AG04449 (cell line): Measurements from ENCODE around the gene SLC22A13.

Source experiments
- CTCF ChIA-PET: fragments of 350-600 bp; formaldehyde crosslinking; extraction: SDS; loops from one replicate; lab custom pipeline; 2021; ENCODE audit warnings: antibody characterized with exemption; lab: Yijun Ruan, JAX
- POLR2A ChIA-PET: fragments of 400-600, 350-600 bp; formaldehyde crosslinking; extraction: SDS; loops from one replicate; lab custom pipeline; 2020; ENCODE audit warnings: antibody characterized with exemption, inconsistent platforms; lab: Yijun Ruan, JAX
- DNase-seq: peaks from one replicate; pipeline ENCODE4 v3.0.0-alpha.2; 2010; ENCODE audit warnings: low read depth, low spot score
- H3K4me3 ChIP-seq: 2 replicates; pipeline ENCODE4 v1.5.1; 2011; ENCODE audit warnings: low read depth, mild to moderate bottlenecking, control low read depth, low read length
- TF ChIP-seq, protein P1 (sequence below): IDR thresholded peaks from one replicate; pipeline ENCODE4 v1.5.1; 2011; ENCODE audit warnings: mild to moderate bottlenecking, moderate library complexity, low read length, control low read depth, inconsistent platforms; ENCODE audit not compliant: insufficient read depth; ENCODE audit errors: missing control alignments

SLC22A13 gene

GRCh38 chr3:38275658-38276057, 10.0 kb downstream of the SLC22A13 start:
- POLR2A ChIA-PET, result interaction anchor here (0.6 kb wide), 1 partner anchor 11 kb away, joined by 3 read pairs; no protein-coding TSS in a partner anchor
- CTCF ChIA-PET, result no interaction called here
- TF ChIP-seq, protein P1, sequence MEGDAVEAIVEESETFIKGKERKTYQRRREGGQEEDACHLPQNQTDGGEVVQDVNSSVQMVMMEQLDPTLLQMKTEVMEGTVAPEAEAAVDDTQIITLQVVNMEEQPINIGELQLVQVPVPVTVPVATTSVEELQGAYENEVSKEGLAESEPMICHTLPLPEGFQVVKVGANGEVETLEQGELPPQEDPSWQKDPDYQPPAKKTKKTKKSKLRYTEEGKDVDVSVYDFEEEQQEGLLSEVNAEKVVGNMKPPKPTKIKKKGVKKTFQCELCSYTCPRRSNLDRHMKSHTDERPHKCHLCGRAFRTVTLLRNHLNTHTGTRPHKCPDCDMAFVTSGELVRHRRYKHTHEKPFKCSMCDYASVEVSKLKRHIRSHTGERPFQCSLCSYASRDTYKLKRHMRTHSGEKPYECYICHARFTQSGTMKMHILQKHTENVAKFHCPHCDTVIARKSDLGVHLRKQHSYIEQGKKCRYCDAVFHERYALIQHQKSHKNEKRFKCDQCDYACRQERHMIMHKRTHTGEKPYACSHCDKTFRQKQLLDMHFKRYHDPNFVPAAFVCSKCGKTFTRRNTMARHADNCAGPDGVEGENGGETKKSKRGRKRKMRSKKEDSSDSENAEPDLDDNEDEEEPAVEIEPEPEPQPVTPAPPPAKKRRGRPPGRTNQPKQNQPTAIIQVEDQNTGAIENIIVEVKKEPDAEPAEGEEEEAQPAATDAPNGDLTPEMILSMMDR, result no peak

DNA sequence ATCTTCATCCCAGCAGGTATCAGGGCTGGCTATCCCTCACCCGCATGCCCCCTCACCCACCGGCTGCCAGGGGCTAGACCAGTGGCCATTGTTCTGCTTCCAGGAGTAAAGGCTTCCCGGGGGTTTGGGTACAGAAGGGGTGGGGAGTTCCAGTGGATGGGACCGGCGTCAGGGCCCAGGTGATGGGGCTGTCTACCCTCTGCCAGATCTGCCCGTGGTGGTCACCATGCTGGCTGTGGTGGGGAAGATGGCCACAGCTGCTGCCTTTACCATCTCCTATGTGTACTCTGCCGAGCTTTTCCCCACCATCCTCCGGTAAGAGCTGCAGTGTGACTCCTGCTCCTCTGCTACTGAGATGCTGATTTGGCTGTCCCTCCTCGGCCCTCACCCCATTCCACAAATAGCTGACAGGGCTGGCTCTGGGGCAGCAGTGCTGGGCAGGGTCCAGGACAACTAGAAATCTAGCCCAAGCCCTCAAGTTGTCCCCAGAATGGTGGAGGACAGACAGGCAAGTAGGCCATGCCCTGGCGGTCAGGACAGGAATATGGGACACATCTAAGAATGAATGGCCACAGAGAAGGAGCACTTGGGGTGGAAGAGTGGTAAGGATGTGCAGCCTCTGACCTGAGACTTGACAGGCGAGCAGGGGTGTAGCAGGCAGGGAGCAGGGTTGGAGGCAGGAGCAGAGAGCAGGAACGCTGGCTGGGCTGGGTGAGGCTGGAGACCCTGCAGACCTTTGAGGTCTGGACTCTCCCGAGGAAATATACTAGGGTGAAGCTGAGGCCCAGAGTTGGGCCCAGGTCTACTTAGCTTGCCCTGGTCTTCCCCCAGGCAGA, 10.7 kb downstream of the SLC22A13 start:
- CTCF ChIA-PET, result no interaction called here
- no peak overlapping the region for H3K4me3 ChIP-seq
- POLR2A ChIA-PET, result no interaction called here
- TF ChIP-seq, protein P1, result no peak
- no peak for DNase-seq

More at GRCh38 chr3:38275658-38276057, 10.0 kb downstream of the SLC22A13 start:
- DNase-seq, result no peak
- H3K4me3 ChIP-seq, result no peak overlapping the region

- POLR2A ChIA-PET, result no interaction called here
- DNase-seq, result no peak
- CTCF ChIA-PET, result no interaction called here
- TF ChIP-seq, protein P1, result no peak
- no peak overlapping the region for H3K4me3 ChIP-seq
Measured at GRCh38 chr3:38276917-38277630, 11.5 kb downstream of the SLC22A13 start.

DNA sequence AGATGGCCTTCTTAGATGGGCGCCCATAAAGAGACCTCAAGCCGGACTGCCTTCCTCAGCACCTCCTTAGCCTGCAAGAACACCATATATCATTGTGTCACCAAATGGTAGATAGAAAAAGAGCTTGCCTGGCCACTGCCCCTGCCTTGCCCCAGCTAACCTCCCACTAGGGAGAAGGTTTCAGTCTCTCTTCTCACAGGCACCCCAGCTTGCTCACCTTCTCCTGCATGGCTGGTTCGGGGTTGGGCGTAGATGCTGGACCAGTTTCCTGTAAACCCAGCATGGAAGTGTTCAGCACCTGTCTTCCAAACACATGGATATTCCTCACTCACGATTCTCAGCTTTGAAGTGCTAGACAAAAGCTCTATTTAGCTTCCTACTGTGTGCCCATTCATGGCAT, 13.2 kb downstream of the SLC22A13 start:
- TF ChIP-seq, protein P1, result no peak
- ChIA-PET CTCF (interaction anchor here (1.9 kb wide), 1 partner anchor 68 kb away, joined by 5 read pairs; the partner anchor contains the start of gene XYLB), POLR2A (no interaction called here)

DNA sequence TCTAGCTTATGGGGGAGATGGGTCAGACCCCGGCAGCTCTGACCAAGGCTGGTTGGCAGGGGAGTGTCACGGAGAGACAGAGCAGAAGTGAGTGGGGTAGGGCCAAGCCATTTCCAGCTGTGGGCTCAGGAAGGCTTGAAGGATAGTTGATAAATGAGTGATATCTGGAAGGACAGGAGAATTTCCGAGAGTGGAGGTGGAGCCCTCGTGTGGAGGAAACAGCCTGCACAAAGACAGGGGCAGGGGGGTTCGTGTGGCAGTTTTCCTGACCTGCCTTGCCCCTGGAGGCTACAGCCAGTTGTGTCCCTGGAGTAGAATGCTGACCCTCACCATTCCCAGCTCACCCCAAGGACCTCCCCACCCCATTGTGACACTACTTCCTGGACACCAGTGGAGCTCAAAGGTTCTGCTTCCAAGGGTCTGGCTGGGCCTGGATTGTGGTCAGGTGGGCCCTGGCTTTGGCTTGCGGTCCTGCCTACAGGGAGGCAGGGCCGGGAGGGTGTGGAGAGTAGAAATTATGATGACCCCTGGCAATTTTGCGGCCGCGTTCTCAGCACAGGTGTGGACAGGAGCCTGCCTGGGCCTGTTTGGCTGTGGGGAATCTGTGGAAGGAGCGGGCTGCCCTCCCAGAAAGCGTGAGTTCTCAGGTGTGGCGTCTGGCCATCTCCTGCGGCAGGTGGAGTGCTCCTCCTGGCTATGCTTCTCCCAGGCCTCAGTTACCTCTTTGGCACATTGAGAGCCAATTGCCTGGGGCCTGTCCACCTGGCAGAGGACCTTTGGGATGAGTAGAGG, 16.5 kb downstream of the SLC22A13 start, which contains the start of gene SLC22A14:
SLC22A14 (plus strand) TSS at position 400 of the 792 bp plus-strand sequence. CDS start 23,733 bp downstream, outside the sequence.
- ChIA-PET POLR2A (no interaction called here), CTCF (interaction anchor here (1.1 kb wide), 1 partner anchor 25 kb away, joined by 3 read pairs; no protein-coding TSS in a partner anchor)
- no peak within 1 kb of the TSS for H3K4me3 ChIP-seq

More for the DNA sequence above, 13.2 kb downstream of the SLC22A13 start:
- no peak for DNase-seq
- H3K4me3 ChIP-seq, result no peak overlapping the region

More for the DNA sequence above, 16.5 kb downstream of the SLC22A13 start, which contains the start of gene SLC22A14:
- TF ChIP-seq, protein P1, result no peak
- DNase-seq, result no peak
